Hematopoietic multipotent progenitor cell treated with erythropoietin and hydrocortisone succinate and interleukin-3 and kit ligand, for 17 days (in vitro differentiated cells): Measurements from ENCODE around the gene NFKBIE.
"Not testable (repeated sequence)": the region's sequence is repeated elsewhere in the genome, so short reads cannot be mapped to it uniquely, and the experiment has no call there.

Experiments used
- DNase-seq: peaks from one replicate; pipeline ENCODE4 v3.0.0-alpha.2; 2015; ENCODE audit warnings: low spot score

NFKBIE gene

DNA sequence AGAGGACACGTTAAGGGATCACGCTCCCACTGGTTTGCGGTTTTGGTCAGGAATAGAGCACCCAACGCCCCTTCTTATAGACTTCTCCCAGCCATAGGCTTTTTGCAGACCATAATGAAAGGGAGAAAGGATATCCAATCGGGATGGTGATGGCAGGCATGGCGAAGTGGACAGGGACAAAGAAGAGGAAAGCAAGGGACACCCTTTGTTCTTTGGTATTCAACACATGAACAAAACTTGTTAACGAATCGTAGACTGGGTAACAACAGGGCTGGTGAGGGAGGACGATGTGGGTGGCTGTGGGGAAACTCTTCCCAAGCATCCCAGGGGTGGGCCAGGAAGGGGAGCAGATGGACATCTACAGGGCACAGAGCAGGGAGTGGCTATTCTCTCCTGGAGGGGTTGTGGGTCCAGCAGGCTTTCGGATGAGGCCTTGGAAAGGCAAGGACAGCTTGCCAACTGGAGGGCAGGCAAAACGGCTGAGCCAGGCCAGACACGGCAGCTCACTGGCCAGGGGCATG is 19.9 kb downstream of the NFKBIE start:
- DNase-seq: no peak

DNA sequence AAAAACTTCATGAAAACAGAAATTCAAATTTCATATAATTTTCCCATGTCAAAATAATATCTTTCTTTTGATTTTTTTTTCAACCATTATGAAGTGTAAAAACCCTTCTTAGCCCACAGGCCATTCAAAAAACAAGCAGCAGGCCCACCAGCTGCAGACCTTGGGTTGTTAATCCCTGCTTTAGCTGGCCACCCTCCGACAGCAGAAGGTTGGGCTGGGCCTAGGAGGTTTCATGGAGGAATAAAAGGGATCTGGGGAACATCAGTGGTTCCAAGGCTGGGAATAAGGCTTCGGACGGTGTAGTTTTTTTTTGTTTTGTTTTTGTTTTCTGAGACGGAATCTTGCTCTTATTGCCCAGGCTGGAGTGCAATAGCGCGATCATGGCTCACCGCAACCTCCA is 22.0 kb downstream of the NFKBIE start:
- no peak for DNase-seq

DNA sequence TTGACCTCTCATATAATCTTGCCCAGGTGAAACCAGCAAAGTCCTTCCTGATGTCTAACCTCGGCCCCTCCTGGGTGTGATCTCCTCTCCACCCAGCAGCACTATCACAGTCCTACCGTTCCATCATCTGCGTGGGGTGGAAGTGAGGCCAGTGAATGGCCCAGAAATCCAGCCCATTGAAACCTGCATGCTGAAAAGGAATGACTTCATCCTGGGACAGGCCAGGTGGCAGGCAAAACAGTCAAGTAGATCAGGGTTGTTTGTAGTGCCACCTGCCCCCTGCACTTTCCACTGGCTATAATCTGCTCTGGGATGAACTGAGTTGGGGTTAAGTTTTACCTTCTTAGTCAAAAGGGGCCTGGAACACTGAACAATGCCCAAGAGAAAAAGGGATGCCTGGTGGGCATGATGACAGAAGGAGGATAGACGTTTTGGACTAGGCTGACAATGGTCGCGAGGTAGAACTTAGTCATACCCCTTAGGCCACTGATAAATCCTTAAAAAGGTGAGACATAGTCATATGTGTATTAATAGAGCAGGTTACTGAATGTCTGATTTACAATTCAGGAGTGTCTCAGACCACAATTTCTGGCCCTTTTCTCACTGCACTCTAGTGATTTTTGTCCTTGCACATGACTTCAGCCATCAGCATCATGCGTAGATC is 26.5 kb downstream of the NFKBIE start:
- DNase-seq: no peak

DNA sequence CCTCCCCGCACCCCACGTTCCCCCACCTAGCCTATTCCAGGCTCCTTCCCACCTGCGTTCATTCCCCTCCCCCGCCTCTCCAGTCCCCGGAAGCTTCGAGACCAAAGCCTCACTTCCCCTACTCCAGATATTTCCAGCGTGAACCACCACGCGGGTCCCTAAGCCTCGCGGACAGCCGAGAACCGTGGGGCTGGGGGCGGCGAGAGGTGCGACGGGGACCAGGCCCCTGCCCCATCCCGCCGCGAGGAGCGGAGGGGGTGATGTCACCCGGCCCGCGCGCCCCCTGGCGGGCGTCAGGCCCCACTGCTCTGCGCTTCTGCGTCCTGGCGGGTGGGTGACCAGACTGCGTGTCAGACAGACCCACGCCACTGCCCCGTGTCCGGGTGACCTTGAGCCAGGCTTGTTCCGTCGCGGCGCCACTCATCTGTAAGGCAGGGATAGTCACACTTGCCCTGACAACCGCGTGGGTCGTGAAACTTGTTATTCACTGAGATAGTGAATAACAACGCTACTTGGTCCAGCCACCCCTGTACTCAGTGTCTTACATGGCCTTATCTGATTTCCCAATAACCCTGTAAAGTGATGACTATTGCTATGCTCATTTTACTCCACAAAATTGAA is 27.4 kb downstream of the NFKBIE start:
- DNase-seq: peak; percentile 91

DNA sequence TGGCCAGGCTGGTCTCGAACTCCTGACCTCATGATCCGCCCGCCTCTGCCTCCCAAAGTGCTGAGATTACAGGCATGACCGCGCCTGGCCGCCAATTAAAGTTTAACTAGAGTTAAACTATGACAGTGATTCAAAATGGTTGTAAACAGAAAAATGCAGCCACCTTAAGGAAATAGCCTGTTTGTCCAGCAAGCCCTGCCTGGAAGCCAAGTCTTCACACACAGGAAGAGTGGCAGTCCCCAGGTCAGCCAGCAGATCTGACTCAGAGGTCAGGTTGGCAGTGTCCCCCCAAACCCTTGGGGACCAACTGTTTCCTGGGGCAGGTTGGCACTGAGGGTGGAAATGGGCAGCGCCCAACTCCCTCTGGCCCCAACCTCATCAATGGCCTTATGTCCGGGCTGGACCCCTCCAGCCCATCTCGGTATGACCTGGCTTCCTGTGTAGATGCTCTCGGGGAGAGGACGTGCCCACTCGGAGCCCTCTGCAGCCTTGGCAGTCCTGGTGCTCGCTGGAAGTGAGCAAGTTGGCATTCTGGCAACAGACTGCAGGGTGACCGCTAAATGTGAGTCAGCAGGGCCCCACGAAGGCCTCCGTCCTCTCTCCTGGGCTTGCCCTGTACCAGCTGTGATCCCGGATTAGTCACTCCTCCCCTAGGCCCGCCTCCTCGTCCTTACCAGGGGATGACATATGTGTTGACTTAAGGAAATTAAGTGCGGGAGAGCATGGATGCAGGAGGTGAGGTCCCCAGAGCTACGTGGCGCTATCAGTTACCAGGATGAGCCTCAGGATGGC is 28.1 kb downstream of the NFKBIE start:
- peak; percentile 97 for DNase-seq

DNA sequence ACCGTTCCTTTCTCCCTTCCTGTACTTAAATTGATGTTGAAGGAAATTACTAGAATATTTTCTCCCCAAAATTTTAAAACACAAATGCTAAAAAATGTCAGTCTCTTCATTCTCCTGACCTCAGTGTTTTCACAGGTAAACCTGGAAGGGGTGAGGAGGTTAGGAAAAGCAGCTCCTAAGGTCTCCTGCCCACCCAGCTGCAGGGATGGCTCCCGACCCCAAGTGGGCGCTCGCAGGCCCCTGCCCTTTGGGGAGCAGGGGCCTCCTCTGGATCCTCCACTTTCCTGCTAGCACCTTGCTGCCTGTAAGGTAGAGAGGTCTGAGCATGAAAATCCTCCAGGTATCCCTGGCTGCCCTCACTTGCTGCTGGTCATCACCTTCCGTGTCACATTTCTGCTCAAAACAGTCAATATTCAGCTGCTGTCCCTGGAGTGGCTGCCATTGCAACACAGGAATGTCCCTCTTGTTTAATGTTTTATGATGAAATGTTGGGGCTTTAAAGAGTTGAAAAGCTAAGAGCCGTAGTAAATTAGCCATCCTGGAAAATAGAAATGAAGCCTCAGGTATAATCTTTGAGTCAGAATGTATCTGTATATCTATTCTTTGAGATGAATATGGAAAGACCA is 29.3 kb downstream of the NFKBIE start:
- peak; percentile 7 for DNase-seq

DNA sequence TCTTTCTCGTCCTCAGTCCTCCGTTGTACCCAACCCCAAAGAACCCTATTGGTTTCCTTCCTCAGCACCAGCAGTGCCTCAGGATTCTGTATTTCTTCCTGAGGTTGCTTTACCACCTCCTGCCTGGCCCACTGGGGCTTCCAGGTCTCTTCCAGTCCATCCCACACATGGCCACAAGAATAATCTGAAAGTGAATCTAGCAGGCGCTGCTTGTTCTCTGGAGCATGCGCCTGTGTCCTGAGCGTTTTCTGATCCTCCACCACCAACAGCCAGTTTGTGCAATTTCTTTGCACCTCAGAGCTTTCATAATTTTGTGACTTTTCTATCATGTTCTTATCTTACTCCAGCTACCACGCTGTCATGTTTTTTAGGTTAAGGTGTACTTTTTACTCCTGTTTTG is 30.1 kb downstream of the NFKBIE start:
- DNase-seq: no peak

DNA sequence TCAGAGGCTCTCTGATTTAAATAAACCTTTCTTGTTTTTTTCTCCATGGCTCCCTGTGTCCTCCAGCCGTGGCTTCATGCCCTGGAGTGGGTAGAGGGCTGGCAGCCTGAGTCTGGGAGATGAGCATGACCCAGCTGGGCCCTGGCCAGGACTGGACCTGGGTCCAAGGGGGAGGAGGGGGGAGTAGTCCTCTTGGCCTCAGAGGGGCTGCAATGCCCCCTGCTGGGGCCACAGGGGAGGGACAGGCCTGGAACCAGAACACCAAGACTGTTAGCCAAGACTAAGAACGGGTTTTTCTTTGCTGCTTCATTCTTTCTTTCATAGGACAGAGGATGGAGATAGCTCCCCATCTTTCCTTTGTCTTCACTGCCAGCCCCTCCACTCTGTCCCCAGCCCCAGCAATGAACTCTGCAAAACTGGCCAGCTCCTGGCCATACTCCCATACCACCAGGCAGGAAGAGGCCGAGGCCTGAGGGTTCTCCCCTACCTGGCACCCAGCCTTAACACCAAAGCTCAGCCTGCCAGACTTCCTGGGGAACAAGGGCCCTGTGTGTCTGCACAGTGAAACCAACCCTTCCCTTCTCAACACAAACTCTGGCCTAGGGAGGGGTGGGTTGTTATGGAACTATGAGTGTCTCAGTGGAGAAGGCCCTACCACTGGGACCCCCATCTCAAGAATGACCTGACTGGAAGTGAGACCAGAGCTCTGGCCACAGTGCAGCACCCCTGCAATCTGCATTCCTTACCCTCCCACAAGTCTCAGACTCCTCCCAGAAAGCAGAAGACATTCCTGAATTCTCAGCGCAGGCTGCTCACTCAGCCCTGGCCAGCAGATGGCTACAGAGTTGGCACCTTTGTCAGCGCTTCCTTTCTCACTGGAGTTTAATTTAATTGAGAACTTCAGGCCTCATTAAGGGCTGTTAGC is 31.0 kb downstream of the NFKBIE start:
- DNase-seq: peak; percentile 76

DNA sequence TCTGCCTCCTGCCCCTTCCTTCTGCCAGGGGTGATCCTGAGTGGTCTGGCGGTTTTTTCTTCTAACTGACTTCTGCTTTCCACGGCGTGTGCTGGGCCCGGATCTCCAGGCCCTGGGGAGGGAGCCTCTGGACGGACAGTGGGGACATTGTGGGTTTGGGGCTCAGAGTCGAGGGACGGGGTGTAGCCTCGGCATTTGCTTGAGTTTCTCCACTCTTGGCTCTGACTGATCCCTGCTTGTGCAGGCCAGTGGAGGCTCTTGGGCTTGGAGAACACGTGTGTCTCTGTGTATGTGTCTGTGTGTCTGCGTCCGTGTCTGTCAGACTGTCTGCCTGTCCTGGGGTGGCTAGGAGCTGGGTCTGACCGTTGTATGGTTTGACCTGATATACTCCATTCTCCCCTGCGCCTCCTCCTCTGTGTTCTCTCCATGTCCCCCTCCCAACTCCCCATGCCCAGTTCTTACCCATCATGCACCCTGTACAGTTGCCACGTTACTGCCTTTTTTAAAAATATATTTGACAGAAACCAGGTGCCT is 31.7 kb downstream of the NFKBIE start:
- no peak for DNase-seq

DNA sequence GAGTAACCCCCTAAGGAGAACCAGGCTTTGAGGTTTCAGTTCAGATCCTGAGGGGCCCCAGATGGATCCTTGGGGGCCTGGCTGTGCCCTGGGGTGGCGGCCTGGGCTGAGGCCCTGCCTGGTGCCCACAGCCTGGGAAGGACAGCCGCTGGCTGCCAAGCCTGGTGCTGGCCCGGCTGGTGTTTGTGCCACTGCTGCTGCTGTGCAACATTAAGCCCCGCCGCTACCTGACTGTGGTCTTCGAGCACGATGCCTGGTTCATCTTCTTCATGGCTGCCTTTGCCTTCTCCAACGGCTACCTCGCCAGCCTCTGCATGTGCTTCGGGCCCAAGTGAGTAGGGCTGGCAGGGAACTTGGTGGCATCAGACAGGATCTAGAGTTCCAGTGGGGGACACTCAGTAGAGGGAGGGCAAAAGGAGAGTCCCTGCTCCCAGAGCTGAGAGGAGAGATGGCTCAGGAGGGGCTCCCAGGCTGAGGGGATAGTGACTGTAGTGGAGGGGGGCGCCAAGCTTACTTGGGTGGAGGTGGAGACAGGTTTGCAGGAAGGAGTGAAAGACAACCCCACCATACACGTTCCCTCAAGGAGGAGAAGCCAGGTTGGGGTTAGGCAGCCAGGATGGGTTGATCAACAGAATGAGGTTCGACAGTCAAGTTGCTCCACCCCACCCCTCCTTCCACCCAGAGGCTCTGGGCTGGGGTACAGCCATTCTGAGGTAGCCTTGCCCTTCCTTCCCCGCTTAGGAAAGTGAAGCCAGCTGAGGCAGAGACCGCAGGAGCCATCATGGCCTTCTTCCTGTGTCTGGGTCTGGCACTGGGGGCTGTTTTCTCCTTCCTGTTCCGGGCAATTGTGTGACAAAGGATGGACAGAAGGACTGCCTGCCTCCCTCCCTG is 32.4 kb downstream of the NFKBIE start:
- no peak for DNase-seq

DNA sequence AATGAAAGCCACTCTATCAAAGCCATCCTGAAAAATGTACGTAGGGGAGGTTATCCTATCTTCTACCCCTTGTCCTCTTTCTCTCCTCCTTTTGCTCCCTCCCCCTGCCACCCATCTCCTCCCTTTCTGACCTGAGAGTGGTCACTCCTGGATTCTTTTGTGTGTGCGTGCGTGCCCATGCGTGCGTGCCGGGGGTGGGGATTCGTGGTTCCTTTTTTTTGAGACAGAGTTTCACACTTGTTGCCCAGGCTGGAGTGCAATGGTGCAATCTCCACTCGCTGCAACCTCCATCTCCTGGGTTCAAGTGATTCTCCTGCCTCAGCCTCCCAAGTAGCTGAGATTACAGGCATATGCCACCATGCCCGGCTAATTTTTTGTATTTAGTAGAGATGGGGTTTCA is 33.9 kb downstream of the NFKBIE start:
- DNase-seq: not testable (repeated sequence)

DNA sequence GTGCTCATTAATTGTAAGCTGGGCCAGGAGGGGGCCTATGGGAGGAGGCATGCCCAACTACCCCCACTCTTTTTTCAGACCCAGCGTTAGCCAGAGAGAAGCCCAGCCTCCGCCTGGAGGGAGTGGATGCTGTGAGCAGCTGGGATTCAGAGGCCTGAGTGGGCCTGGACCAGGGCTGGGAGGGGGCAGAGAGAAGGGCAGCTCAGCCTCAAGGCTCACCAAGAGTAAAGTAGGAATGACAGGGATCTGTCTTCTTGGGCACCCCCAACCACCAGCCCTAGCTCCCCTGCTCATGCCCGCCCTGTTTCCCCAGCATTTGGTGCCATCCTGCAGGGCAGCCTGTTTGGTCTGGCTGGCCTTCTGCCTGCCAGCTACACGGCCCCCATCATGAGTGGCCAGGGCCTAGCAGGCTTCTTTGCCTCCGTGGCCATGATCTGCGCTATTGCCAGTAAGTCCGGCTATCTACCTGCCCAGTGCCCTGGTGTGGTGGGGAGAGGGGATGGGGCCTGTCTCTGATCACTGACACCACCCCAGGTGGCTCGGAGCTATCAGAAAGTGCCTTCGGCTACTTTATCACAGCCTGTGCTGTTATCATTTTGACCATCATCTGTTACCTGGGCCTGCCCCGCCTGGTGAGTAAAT is 35.2 kb downstream of the NFKBIE start:
- DNase-seq: no peak

DNA sequence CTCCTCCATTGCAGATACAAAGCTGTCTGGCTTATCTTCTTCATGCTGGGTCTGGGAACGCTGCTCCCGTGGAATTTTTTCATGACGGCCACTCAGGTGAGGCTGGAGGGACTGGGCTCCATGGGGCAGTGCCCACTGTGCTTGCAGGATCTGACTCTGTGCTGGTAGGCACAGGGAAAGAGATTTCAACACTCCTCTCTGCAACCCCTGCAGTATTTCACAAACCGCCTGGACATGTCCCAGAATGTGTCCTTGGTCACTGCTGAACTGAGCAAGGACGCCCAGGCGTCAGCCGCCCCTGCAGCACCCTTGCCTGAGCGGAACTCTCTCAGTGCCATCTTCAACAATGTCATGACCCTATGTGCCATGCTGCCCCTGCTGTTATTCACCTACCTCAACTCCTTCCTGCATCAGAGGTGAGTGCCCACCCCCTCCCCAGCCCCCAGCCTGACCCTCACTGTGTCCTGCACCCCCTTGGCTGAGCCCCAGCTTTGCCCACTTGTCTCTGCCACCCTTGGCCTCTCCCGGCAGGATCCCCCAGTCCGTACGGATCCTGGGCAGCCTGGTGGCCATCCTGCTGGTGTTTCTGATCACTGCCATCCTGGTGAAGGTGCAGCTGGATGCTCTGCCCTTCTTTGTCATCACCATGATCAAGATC is 35.8 kb downstream of the NFKBIE start:
- no peak for DNase-seq

DNA sequence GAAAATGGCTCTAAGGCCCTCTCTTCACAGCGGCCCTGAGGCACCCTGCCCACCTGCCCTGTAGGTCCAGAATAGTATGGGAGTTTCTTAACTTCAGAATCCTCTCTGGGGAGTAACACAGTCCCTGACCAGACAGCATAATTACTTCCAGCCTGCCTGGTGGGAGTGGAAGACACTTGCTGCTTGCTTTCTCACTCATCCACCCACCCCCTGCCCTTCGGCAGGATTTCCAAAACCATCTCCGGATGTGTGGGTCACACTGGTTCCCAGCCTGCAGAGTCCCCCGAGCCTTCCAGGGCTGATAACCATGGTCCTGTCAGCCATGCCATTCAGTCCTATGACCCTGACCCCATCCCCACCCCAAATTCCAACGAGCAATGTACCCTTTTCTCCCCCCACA is 36.5 kb downstream of the NFKBIE start:
- DNase-seq: no peak

DNA sequence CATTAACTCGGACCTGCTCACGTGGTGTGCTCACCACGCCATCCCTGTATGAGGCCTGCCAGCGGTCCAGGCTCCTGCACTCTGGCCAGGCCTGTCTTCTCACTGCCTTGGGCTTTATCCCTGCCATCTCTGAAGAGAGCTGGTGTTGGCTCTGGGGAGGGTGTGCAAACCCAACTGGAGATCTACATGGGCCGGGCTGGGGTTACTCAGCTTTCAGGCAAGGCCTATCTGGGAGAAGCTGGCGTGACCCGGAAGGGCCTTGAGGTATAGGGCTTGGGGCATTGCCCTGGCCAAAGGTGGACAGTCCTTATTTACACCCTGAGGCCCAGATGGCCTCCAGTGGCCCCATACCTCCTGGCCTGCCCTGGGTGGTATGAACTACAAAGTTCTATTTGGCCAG is 36.9 kb downstream of the NFKBIE start:
- no peak for DNase-seq

DNA sequence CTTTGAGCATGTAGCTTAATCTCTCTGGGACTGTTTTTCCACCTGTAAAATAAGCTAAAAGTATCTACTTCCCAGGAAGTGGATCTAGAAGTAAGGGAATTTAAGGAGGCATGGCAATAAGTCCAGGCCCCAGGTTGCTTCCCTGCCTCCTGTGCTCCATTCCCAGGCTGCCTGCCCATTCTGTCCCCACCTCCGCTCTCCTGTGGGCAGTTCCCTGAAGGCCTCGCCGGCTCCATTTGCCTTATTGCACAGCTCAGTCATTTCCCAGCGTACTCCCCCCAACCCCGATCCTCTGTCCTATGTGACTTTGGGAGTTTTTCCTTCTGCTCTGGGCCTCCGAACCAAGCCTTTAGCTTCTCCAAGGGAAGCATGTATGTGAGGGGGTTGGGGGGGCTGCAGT is 37.3 kb downstream of the NFKBIE start:
- no peak for DNase-seq

DNA sequence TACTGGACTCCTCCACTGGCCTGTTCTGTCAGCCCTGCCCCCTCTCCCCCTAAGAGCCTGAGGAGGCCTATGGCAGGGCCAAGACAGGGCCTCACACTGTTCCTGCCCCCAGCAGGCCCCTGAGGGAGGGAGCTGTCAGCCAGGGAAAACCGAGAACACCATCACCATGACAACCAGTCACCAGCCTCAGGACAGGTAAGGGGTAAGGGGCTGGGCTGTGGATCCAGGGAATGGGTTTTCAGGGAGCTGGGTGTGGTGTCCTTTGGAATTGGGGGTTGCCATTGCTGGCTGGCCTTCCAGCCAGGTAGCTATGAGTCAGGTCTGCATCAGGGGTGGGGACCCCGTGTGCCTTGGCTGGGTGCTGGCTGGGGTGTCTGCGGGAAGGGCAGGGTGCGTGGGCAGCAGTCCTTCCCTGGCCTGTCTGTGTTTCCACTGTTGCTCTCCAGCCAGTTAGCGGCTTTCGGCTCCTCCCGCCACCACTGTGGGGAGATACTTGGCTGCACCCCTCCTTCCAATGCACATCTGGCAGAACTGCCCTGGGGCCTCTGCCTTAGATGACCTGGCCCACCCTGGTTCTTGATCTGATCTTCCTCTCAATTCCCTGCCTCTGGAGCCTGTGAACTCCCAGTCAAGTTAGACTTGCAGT is 38.1 kb downstream of the NFKBIE start:
- peak; percentile 43 for DNase-seq

DNA sequence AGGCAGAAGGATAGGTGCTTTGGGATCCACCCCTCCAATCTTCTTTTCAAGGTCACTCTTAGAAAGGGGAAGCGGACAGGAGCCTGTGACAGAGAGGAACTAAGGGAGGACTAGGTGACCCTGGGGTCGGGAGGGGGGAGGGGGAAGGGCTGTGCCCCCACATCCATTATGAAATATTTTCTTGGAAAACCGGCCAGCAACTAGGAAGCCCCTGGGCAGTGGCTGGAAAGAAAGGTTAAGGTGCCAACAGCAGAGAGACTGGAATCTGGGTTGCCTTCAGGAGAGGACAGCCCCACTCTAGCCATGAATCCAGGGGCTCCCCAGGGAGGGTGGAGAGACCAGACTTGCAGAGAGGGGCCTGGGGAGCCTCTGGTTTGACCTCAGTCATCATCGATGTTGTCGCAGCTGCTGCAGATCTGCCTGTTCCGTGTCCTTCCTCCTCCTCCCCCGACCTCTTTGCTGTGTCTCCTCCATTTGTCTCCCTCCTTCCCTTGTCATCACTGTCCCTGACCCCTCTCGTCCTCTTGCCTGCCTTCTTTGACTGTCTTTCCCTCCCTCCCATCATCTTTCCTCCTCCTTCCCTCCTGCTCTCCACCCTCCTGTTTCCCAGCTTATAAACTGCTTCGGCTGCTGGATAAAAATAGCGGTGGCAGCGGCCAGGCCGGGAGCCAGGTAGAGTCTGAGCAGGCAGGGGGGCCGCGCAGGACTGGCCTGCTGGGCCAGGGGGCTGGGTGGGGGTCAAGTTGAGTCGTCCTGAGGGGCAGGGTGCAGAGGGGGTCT is 38.8 kb downstream of the NFKBIE start:
- DNase-seq: no peak
